Measurements from ENCODE around the gene CDH23. TPM values are rescaled to one million over a fixed set of nuclear protein-coding genes. Genes with fewer than 3 reads are reported as not detected.

Gene CDH23
- total and polyA plus RNA-seq, 2 experiments from 2014 or later = 0.30 to 1.5 TPM

- no peak overlapping the region for H3K4me3 ChIP-seq
- no peak for DNase-seq (ENCODE audit: low spot score)
- no peaks in the 10 kb centered on the region for H3K9me2 ChIP-seq (replicated peaks; ENCODE audit: insufficient read depth)
- no peak overlapping the region for H3K4me2 ChIP-seq
- H3K9me3 ChIP-seq (ENCODE audit: low read depth) = no peaks in the 10 kb centered on the region
- no peak overlapping the region for H3K27ac ChIP-seq
- WGBS (ENCODE audit: low lambda C conversion rate, missing lambda C conversion rate) = 62% methylated on average over 10 of the region's 11 CpGs
- H4K20me1 ChIP-seq (ENCODE audit: insufficient read depth, poor library complexity, severe bottlenecking) = no peaks in the 10 kb centered on the region
- no peaks in the 10 kb centered on the region for H3K79me2 ChIP-seq
- no peaks in the 10 kb centered on the region for H3K36me3 ChIP-seq (replicated peaks; ENCODE audit: insufficient read depth, low read depth)
- peaks cover 32% of the 10 kb centered on the region for H3K4me1 ChIP-seq (ENCODE audit: insufficient read depth)
- no peaks in the 10 kb centered on the region for H3K27me3 ChIP-seq
- TF ChIP-seq CTCF (IDR thresholded peaks at IDR 0.05; ENCODE audit: poor library complexity) (no peak), EZH2 (IDR thresholded peaks at IDR 0.05; ENCODE audit: borderline replicate concordance) (no peak), EZH2phosphoT487 (IDR thresholded peaks at IDR 0.05; ENCODE audit: low read depth, severe bottlenecking, unreplicated experiment) (no peak)
- no peak overlapping the region for H2AFZ ChIP-seq
Measured at GRCh38 chr10:71625445-71626175, 228.9 kb downstream of the CDH23 start.

DNA sequence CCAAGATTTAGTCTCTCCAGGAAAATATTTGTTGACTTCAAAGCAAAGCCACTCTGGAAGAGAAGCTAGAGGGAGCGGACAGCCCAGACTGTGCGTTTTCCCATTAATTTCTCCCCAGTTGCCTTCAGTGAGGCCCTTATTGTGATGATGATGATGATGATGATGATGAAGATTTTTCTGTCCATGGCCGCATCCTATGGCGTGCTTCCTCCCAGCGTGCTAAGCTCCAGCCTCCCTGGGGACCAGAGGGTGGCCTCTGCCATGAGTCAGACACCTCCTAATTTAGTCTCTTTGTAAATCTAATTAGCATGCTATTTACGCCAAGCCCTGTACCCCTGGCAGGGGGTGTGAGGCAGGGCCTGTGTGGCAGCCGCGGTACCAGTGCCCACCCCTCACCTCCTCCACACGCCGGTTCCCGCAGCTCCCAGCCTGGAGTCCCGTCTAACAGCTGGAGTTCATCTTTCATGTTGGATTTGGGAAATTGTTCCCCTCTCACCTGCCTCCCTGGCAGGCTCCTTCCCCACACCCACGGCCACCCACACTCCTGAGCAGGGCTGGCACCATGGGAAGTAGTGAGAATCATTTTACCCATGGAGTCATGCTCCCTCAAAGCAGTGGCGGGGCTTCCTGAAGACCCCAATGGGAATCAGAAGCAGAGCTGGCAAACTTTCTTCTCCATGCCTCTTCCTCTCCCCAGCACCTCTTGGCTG lies 230.7 kb downstream of the CDH23 start:
- 74% methylated on average over 14 of the region's 14 CpGs for WGBS (ENCODE audit: low lambda C conversion rate, missing lambda C conversion rate)
- DNase-seq (ENCODE audit: low spot score) = no peak

GRCh38 chr10:71627956-71628355 lies 231.2 kb downstream of the CDH23 start:
- 84% methylated on average over 7 of the region's 7 CpGs for whole genome bisulfite sequencing (ENCODE audit: low lambda C conversion rate, missing lambda C conversion rate)
- Histone ChIP-seq H2AFZ (no peak overlapping the region), H3K4me2 (no peak overlapping the region), H3K9me2 (replicated peaks; ENCODE audit: insufficient read depth) (no peaks in the 10 kb centered on the region), H4K20me1 (ENCODE audit: insufficient read depth, poor library complexity, severe bottlenecking) (no peaks in the 10 kb centered on the region), H3K27me3 (no peaks in the 10 kb centered on the region), H3K4me1 (ENCODE audit: insufficient read depth) (peaks cover 18% of the 10 kb centered on the region), H3K9me3 (ENCODE audit: low read depth) (no peaks in the 10 kb centered on the region), H3K36me3 (replicated peaks; ENCODE audit: insufficient read depth, low read depth) (no peaks in the 10 kb centered on the region), H3K79me2 (no peaks in the 10 kb centered on the region), H3K4me3 (no peak overlapping the region), H3K27ac (no peak overlapping the region)
- no peak for TF ChIP-seq CTCF (IDR thresholded peaks at IDR 0.05; ENCODE audit: poor library complexity)
- TF ChIP-seq EZH2phosphoT487 (IDR thresholded peaks at IDR 0.05; ENCODE audit: low read depth, severe bottlenecking, unreplicated experiment) = no peak
- no peak for TF ChIP-seq EZH2 (IDR thresholded peaks at IDR 0.05; ENCODE audit: borderline replicate concordance)
- DNase-seq (ENCODE audit: low spot score) = no peak

More for the DNA sequence above, 230.7 kb downstream of the CDH23 start:
- H3K9me3 ChIP-seq (ENCODE audit: low read depth) = no peaks in the 10 kb centered on the region
- no peaks in the 10 kb centered on the region for H3K79me2 ChIP-seq
- TF ChIP-seq EZH2phosphoT487 (IDR thresholded peaks at IDR 0.05; ENCODE audit: low read depth, severe bottlenecking, unreplicated experiment) (no peak), CTCF (IDR thresholded peaks at IDR 0.05; ENCODE audit: poor library complexity) (no peak), EZH2 (IDR thresholded peaks at IDR 0.05; ENCODE audit: borderline replicate concordance) (no peak)
- no peak overlapping the region for H3K4me3 ChIP-seq
- no peak overlapping the region for H2AFZ ChIP-seq
- no peaks in the 10 kb centered on the region for H3K36me3 ChIP-seq (replicated peaks; ENCODE audit: insufficient read depth, low read depth)
- H4K20me1 ChIP-seq (ENCODE audit: insufficient read depth, poor library complexity, severe bottlenecking) = no peaks in the 10 kb centered on the region
- no peak overlapping the region for H3K4me2 ChIP-seq
- no peak overlapping the region for H3K27ac ChIP-seq
- no peaks in the 10 kb centered on the region for H3K27me3 ChIP-seq
- H3K4me1 ChIP-seq (ENCODE audit: insufficient read depth) = peaks cover 24% of the 10 kb centered on the region
- H3K9me2 ChIP-seq (replicated peaks; ENCODE audit: insufficient read depth) = no peaks in the 10 kb centered on the region
